Smooth muscle cell (in vitro differentiated cells): ENCODE data around the gene MIB1. TPM values are rescaled to one million over a fixed set of nuclear protein-coding genes. Genes with fewer than 3 reads are reported as not detected.
A peak's percentile ranks its signal among the peaks of the same experiment; 100 is the strongest.

Source experiments
- DNase-seq: peaks from one replicate; lab custom pipeline; 2025; ENCODE audit not compliant: unreplicated experiment; lab: John Stamatoyannopoulos, UW
- H2AFZ ChIP-seq: fragments of 200-600 bp; sonication (generic); 2 replicates; pipeline ENCODE4 v1.6.0; 2016; ENCODE audit warnings: antibody characterized with exemption, low read depth, mild to moderate bottlenecking
- H3F3A ChIP-seq: fragments of 200-600 bp; sonication (generic); 2 replicates; pipeline ENCODE4 v1.6.0; 2017; ENCODE audit warnings: antibody characterized with exemption, low read depth
- H3K27ac ChIP-seq: fragments of 200-600 bp; sonication (generic); 2 replicates; pipeline ENCODE4 v1.5.1; 2016; ENCODE audit warnings: low read depth, mild to moderate bottlenecking
- H3K27me3 ChIP-seq: fragments of 200-600 bp; sonication (generic); 2 replicates; pipeline ENCODE4 v1.6.1; 2016; ENCODE audit warnings: low read depth, mild to moderate bottlenecking
- H3K36me3 ChIP-seq: fragments of 200-600 bp; sonication (generic); 2 replicates; pipeline ENCODE4 v1.5.1; 2016; ENCODE audit warnings: low read depth
- H3K4me1 ChIP-seq: fragments of 200-600 bp; sonication (generic); 2 replicates; pipeline ENCODE4 v1.5.1; 2016; ENCODE audit warnings: low read depth
- H3K4me2 ChIP-seq: fragments of 200-600 bp; sonication (generic); 2 replicates; pipeline ENCODE4 v1.6.0; 2016; ENCODE audit warnings: mild to moderate bottlenecking
- H3K4me3 ChIP-seq: fragments of 200-600 bp; sonication (generic); 2 replicates; pipeline ENCODE4 v1.5.1; 2016; ENCODE audit warnings: mild to moderate bottlenecking
- H3K79me2 ChIP-seq: fragments of 200-600 bp; sonication (generic); 2 replicates; pipeline ENCODE4 v1.6.0; 2016; ENCODE audit warnings: low read depth, mild to moderate bottlenecking
- H3K9ac ChIP-seq: fragments of 200-600 bp; sonication (generic); 2 replicates; pipeline ENCODE4 v1.6.0; 2016; ENCODE audit warnings: low read depth
- H3K9me3 ChIP-seq: fragments of 200-600 bp; sonication (generic); replicated peaks from 2 replicates; pipeline ENCODE4 v1.5.1; 2016; ENCODE audit warnings: low read depth
- H4K20me1 ChIP-seq: fragments of 200-600 bp; sonication (generic); 2 replicates; pipeline ENCODE4 v1.6.0; 2016; ENCODE audit warnings: low read depth
- WGBS: methylation state at CpG from one replicate; pipeline ENCODE4 v1.1.7; 2016; ENCODE audit warnings: low lambda C conversion rate; 5-methylcytosine and 5-hydroxymethylcytosine counted together
- polyA plus RNA-seq: library from polyadenylated mRNA; unstranded; fragments of >200 nt; fragmentation: Nextera tagmentation; extraction: Ambion mirVana; gene quantifications from 2 replicates; pipeline ENCODE4 v1.2.1, GENCODE V29; 2016
- total RNA-seq: library from RNA; depleted of rRNA; stranded (reverse); fragments of >200 nt; gene quantifications from 2 replicates; pipeline ENCODE4 v1.2.3, GENCODE V29; 2014
- TF ChIP-seq, protein P1 (sequence below): fragments of 200-600 bp; sonication (generic); IDR thresholded peaks from 2 replicates; pipeline ENCODE4 v1.5.1; 2017; ENCODE audit warnings: borderline replicate concordance, mild to moderate bottlenecking, antibody characterized with exemption; ENCODE audit not compliant: insufficient read depth, poor library complexity, severe bottlenecking

MIB1 gene
- total and polyA plus RNA-seq, 2 experiments from 2014 or later = 9.2 to 69.1 TPM

- Histone ChIP-seq H3K27me3 (no peaks in the 10 kb centered on the region), H3K9me3 (no peaks in the 10 kb centered on the region), H2AFZ (no peak overlapping the region), H3K36me3 (no peaks in the 10 kb centered on the region), H3K27ac (no peak overlapping the region), H4K20me1 (no peaks in the 10 kb centered on the region), H3K9ac (no peak overlapping the region), H3K4me3 (no peak overlapping the region), H3K79me2 (no peaks in the 10 kb centered on the region), H3K4me2 (no peak overlapping the region), H3K4me1 (no peaks in the 10 kb centered on the region), H3F3A (no peaks in the 10 kb centered on the region)
- TF ChIP-seq, protein P1, sequence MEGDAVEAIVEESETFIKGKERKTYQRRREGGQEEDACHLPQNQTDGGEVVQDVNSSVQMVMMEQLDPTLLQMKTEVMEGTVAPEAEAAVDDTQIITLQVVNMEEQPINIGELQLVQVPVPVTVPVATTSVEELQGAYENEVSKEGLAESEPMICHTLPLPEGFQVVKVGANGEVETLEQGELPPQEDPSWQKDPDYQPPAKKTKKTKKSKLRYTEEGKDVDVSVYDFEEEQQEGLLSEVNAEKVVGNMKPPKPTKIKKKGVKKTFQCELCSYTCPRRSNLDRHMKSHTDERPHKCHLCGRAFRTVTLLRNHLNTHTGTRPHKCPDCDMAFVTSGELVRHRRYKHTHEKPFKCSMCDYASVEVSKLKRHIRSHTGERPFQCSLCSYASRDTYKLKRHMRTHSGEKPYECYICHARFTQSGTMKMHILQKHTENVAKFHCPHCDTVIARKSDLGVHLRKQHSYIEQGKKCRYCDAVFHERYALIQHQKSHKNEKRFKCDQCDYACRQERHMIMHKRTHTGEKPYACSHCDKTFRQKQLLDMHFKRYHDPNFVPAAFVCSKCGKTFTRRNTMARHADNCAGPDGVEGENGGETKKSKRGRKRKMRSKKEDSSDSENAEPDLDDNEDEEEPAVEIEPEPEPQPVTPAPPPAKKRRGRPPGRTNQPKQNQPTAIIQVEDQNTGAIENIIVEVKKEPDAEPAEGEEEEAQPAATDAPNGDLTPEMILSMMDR = no peak
- 76% methylated on average over 5 of the region's 5 CpGs for WGBS
- DNase-seq = no peak
Measured at GRCh38 chr18:21894619-21895367, 154.2 kb downstream of the MIB1 start.

GRCh38 chr18:21896732-21897336 is 156.2 kb downstream of the MIB1 start:
- H3K27ac ChIP-seq = no peak overlapping the region
- no peak overlapping the region for H3K9ac ChIP-seq
- H3K79me2 ChIP-seq = no peaks in the 10 kb centered on the region
- H3K4me1 ChIP-seq = no peaks in the 10 kb centered on the region
- no peaks in the 10 kb centered on the region for H3K27me3 ChIP-seq
- no peaks in the 10 kb centered on the region for H3K9me3 ChIP-seq
- 85% methylated on average over 27 of the region's 27 CpGs for WGBS
- H3F3A ChIP-seq = no peaks in the 10 kb centered on the region
- H3K36me3 ChIP-seq = no peaks in the 10 kb centered on the region
- H3K4me3 ChIP-seq = no peak overlapping the region
- no peak overlapping the region for H2AFZ ChIP-seq
- no peaks in the 10 kb centered on the region for H4K20me1 ChIP-seq
- no peak overlapping the region for H3K4me2 ChIP-seq
- TF ChIP-seq, protein P1 = no peak
- no peak for DNase-seq

GRCh38 chr18:21897811-21898210 is 157.2 kb downstream of the MIB1 start:
- no peak for DNase-seq
- TF ChIP-seq, protein P1 = peak; percentile 73
- H3K27ac ChIP-seq = no peak overlapping the region
- H3K4me1 ChIP-seq = no peaks in the 10 kb centered on the region
- no peak overlapping the region for H3K4me3 ChIP-seq
- no peaks in the 10 kb centered on the region for H3K79me2 ChIP-seq
- H3K27me3 ChIP-seq = no peaks in the 10 kb centered on the region
- no peaks in the 10 kb centered on the region for H3F3A ChIP-seq
- H2AFZ ChIP-seq = no peak overlapping the region
- no peaks in the 10 kb centered on the region for H3K9me3 ChIP-seq
- 8% methylated on average over 4 of the region's 4 CpGs for WGBS
- no peak overlapping the region for H3K4me2 ChIP-seq
- no peaks in the 10 kb centered on the region for H4K20me1 ChIP-seq
- H3K36me3 ChIP-seq = no peaks in the 10 kb centered on the region
- no peak overlapping the region for H3K9ac ChIP-seq
